Stimulated activated CD8-positive, alpha-beta memory T cell treated with anti-CD3 and anti-CD28 coated beads, Interleukin-12 subunit alpha, Interleukin-12 subunit beta, amount 100 ng/mL, for 24 hours (primary cell): ENCODE data around the gene ADH4.
"Not testable (repeated sequence)": the region's sequence is repeated elsewhere in the genome, so short reads cannot be mapped to it uniquely, and the experiment has no call there.

Source experiments
- DNase-seq: peaks from one replicate; pipeline ENCODE4 v3.0.0-alpha.2; 2020; ENCODE audit errors: extremely low read depth

The ADH4 gene

GRCh38 chr4:99144070-99144469, at the start of gene ADH4:
TSS of gene ADH4 (minus strand) at chr4:99144297. CDS start at chr4:99144222, 75 bp downstream.
- no peak for DNase-seq

GRCh38 chr4:99190336-99190735, 46.2 kb upstream of the ADH4 start:
- DNase-seq = no peak

GRCh38 chr4:99189900-99190299, 45.8 kb upstream of the ADH4 start:
- DNase-seq = not testable (repeated sequence)

- DNase-seq = no peak
These were observed 41.9 kb upstream of the ADH4 start for GRCh38 chr4:99186029-99186428.

- DNase-seq = no peak
These were observed 41.5 kb upstream of the ADH4 start for GRCh38 chr4:99185581-99185980.

GRCh38 chr4:99180382-99181070, 36.4 kb upstream of the ADH4 start:
- no peak for DNase-seq

GRCh38 chr4:99179626-99180025, 35.5 kb upstream of the ADH4 start:
- DNase-seq = no peak

GRCh38 chr4:99179178-99179577, 35.1 kb upstream of the ADH4 start:
- no peak for DNase-seq

- DNase-seq = no peak
These were observed 22.4 kb upstream of the ADH4 start for GRCh38 chr4:99166544-99166943.

GRCh38 chr4:99165978-99166377, 21.9 kb upstream of the ADH4 start:
- DNase-seq = no peak

- no peak for DNase-seq
These were observed 17.4 kb upstream of the ADH4 start for GRCh38 chr4:99161373-99162099.

- no peak for DNase-seq
These were observed 15.6 kb upstream of the ADH4 start for GRCh38 chr4:99159699-99160098.

- no peak for DNase-seq
These were observed 13.4 kb upstream of the ADH4 start for GRCh38 chr4:99157478-99157935.

GRCh38 chr4:99156992-99157391, 12.9 kb upstream of the ADH4 start:
- no peak for DNase-seq

GRCh38 chr4:99154658-99155342, 10.7 kb upstream of the ADH4 start:
- DNase-seq = no peak

- no peak for DNase-seq
These were observed 7.9 kb upstream of the ADH4 start for GRCh38 chr4:99151995-99152394.

- DNase-seq = no peak
These were observed 7.4 kb upstream of the ADH4 start for GRCh38 chr4:99151452-99151851.

- DNase-seq = no peak
These were observed 5.4 kb upstream of the ADH4 start for GRCh38 chr4:99149426-99150019.

GRCh38 chr4:99148550-99148949, 4.5 kb upstream of the ADH4 start:
- no peak for DNase-seq

GRCh38 chr4:99144587-99144986, 490 bp upstream of the ADH4 start:
- no peak for DNase-seq

GRCh38 chr4:99136329-99136728, 7.8 kb downstream of the ADH4 start:
- DNase-seq = no peak

GRCh38 chr4:99135541-99136162, 8.4 kb downstream of the ADH4 start:
- no peak for DNase-seq
